ENCODE results near the gene C1QL4.
A peak's percentile ranks its signal among the peaks of the same experiment; 100 is the strongest.

C1QL4 gene

DNA sequence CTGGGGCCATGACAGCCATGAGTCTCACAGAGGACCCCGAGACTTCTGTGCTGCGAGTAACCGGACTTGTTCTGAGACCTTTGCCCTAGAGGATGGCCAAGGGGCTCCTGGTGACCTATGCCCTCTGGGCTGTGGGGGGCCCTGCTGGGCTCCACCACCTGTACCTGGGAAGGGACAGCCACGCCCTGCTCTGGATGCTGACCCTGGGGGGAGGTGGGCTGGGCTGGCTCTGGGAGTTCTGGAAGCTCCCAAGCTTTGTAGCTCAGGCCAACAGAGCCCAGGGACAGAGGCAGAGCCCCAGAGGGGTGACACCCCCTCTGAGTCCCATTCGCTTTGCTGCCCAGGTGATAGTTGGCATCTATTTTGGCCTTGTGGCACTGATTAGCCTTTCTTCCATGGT is 11.8 kb upstream of the C1QL4 start:
- H3K4me3 ChIP-seq (ENCODE audit: control insufficient read depth, low read depth, low read length): no peak overlapping the region
- TF ChIP-seq, protein P1, sequence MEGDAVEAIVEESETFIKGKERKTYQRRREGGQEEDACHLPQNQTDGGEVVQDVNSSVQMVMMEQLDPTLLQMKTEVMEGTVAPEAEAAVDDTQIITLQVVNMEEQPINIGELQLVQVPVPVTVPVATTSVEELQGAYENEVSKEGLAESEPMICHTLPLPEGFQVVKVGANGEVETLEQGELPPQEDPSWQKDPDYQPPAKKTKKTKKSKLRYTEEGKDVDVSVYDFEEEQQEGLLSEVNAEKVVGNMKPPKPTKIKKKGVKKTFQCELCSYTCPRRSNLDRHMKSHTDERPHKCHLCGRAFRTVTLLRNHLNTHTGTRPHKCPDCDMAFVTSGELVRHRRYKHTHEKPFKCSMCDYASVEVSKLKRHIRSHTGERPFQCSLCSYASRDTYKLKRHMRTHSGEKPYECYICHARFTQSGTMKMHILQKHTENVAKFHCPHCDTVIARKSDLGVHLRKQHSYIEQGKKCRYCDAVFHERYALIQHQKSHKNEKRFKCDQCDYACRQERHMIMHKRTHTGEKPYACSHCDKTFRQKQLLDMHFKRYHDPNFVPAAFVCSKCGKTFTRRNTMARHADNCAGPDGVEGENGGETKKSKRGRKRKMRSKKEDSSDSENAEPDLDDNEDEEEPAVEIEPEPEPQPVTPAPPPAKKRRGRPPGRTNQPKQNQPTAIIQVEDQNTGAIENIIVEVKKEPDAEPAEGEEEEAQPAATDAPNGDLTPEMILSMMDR (conservative IDR thresholded peaks at IDR 0.05; ENCODE audit: control insufficient read depth, insufficient read depth, low read depth, low read length): no peak
- DNase-seq (ENCODE audit: low read depth): no peak

DNA sequence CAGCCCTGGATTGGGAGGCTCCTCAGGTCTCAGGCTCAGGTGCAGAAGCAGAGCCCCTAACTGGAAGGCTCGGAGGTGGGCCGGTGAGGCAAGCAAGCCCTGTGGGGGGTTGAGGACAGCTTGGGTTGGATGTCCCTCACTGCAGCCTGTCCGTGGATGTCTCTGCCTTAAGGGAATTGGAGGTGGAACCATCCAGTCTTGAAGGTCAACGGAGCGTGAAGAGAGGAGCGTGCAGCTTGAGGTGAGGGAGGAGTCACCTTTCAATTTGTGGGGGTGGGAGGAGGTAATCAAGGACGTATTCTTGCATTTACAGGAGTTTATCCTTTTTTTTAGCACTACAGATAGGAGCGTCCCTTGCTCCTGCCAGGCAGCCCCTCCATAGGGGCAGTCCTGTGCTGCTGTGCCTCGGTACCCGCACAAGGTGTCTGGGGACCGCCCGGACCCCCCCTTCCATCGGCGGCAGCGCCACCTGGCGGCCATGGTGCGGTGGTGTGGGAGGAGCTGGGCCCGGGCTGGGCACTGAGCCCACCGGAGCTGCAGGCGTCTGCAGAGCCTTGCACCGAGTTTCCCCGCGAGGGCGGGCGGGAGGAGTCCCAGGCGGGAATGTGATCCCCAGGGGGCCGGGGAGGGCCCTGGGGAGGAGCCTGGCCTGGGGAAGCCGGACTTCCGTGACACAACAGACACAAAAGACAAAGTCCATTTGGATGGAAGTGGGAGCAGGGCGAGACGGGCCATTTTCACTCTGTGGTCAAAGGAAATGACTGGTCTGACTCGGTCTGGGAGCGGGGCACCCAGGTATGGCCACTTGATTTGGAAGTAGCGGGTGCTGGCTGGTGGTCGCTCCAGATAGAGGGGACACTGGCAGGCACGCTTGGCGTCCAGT is 10.6 kb upstream of the C1QL4 start:
- TF ChIP-seq, protein P1 (conservative IDR thresholded peaks at IDR 0.05; ENCODE audit: control insufficient read depth, insufficient read depth, low read depth, low read length): peak; percentile 61
- H3K4me3 ChIP-seq (ENCODE audit: control insufficient read depth, low read depth, low read length): peak overlapping the region; percentile 17
- DNase-seq (ENCODE audit: low read depth): peak; percentile 67

DNA sequence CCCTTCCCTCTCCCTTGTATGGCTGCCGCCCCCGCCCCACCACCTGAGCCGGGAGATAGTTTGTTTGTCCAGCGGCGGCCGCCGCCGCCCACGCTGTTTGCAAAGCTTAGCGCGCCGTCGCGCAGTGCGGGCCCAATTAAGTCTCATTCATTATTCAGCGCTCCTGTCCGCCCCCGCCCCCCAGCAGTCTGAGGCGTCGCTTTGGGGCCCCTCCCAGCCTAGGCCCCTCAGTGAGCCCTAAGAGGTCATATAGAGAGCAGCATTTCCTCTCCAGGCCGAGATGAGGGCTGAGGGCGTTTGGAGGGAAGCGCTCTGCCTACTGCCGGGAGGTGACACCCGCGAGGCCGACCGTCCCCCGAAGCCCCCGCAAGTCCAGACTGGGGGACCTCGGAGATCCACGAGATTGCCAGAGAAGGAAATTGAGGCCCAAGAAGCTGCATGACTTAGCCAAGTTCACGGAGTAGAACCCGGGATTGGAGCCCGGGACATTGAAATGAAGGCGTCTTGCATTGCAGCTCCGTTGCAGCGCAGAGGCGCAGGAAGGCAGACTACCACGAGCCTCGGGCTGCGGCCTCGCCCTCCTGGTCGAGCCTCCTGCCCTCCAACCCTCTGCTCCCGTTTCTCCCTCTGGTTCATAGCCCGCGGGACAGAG is 9.8 kb upstream of the C1QL4 start, which contains the start of gene DNAJC22:
DNAJC22 (plus strand) TSS at position 230 of the 652 bp plus-strand sequence. CDS start 1,985 bp downstream, outside the sequence.
- H3K4me3 ChIP-seq (ENCODE audit: control insufficient read depth, low read depth, low read length): peak within 1 kb of the TSS; percentile 26
- TF ChIP-seq, protein P1 (conservative IDR thresholded peaks at IDR 0.05; ENCODE audit: control insufficient read depth, insufficient read depth, low read depth, low read length): no peak
- no peak for DNase-seq (ENCODE audit: low read depth)

DNA sequence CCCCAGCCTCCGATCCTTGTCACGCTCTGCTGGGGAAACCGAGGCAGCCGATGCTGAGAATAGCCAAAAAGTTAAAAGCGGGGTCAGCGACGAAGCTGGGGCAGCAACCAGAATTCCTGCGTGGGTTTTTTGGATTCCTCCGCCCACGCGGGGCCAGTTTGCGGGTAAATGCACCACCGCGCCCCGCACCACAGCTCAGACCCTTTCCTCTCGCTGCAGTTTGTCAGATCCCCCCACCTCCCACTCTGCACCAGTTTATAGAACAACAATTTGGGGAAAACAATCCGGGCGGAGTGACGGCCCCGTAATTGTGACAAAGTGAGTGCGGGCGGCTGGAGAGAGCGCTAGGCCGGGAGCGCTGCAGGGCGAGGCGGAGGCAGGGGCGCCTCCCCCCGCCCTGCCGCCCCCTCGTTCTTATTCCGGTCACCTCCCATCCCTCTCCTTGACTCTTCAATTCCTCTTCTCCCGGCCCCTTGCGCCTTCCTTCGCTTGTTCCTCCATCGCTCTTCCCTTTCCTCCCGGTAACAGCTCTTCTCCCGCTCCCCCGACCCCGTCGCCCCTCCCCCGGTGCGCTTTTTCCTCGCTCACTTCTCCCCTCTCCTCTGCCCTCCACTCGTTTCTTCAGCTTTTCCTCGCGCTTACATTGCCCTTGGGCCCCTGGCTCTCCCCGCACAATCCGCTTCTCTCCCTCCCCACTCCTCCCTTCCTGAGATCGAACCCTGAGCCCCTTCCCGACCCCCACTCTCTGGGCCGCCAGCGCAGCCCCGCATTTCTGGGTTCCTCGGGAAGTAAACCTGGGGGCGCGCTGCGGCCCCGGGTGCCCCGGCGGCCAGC is 9.1 kb upstream of the C1QL4 start:
- no peak for DNase-seq (ENCODE audit: low read depth)
- TF ChIP-seq, protein P1 (conservative IDR thresholded peaks at IDR 0.05; ENCODE audit: control insufficient read depth, insufficient read depth, low read depth, low read length): no peak
- peak overlapping the region; percentile 26 for H3K4me3 ChIP-seq (ENCODE audit: control insufficient read depth, low read depth, low read length)

DNA sequence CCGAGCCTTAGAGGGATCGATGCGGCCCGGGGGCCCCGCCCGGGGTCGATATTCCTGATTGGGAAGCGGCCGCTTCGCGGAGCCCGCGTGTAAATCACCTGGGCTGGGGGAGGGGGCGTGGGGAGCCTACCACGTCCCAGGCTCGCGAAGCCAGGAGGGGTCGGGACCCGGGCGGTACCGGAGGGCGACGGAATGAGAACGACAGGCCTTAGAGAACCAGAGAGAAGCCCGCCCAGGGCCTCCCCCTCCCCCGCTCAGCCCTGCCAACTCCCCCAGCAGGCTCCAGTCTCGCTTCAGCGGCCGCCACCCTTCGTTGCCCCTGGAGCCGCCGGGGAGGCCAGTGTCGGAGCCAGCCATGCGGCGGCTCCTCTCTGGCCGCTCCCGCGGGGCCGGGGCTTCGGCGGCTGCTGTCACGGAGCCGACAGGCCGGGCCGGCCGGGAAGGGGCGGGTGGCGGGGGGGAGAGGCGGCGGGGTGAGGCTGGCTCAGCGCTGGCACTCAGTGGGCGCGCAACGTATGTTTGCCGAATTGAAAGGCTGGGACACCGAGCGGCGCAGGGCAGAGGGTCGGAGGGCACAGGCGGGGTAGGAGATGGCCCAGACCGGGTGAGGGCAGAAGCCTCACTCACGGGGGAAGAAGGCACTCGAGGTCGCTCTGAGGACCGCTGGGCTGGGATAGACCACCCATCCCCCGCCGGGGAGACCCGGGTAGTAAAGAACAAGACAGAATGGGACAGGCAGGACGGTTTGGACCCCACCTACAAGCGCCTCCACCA is 8.2 kb upstream of the C1QL4 start:
- DNase-seq (ENCODE audit: low read depth): no peak
- H3K4me3 ChIP-seq (ENCODE audit: control insufficient read depth, low read depth, low read length): peak overlapping the region; percentile 26

More for the DNA sequence above, 8.2 kb upstream of the C1QL4 start:
- TF ChIP-seq, protein P1 (conservative IDR thresholded peaks at IDR 0.05; ENCODE audit: control insufficient read depth, insufficient read depth, low read depth, low read length): no peak
